Neural cell (in vitro differentiated cells): ENCODE measurements around the gene CPHXL2. TPM values are rescaled to one million over a fixed set of nuclear protein-coding genes. Genes with fewer than 3 reads are reported as not detected.

Experiments
- H2AFZ ChIP-seq: fragments of 200-600, 300-800 bp; sonication (generic), shearing (Covaris generic); 2 replicates; pipeline ENCODE4 v1.6.0; 2014; ENCODE audit warnings: low read depth, mild to moderate bottlenecking, antibody characterized with exemption, low read length, moderate library complexity
- H3F3A ChIP-seq: fragments of 200-600 bp; shearing (Covaris generic); 2 replicates; pipeline ENCODE4 v1.6.1; 2016; ENCODE audit warnings: mild to moderate bottlenecking, moderate library complexity, mixed read lengths, antibody characterized with exemption, low read length; ENCODE audit not compliant: insufficient read depth, poor library complexity, severe bottlenecking
- H3K27ac ChIP-seq: fragments of 200-600, 300-800 bp; sonication (generic), shearing (Covaris generic); 2 replicates; pipeline ENCODE4 v1.5.1; 2014; ENCODE audit warnings: mild to moderate bottlenecking, low read length, moderate library complexity
- H3K27me3 ChIP-seq: fragments of 300-800, 200-600 bp; sonication (generic), shearing (Covaris generic); 2 replicates; pipeline ENCODE4 v1.6.0; 2014; ENCODE audit warnings: mild to moderate bottlenecking, low read depth, low read length, moderate library complexity; ENCODE audit not compliant: insufficient read depth
- H3K36me3 ChIP-seq: fragments of 300-800, 200-600 bp; sonication (generic), shearing (Covaris generic); 2 replicates; pipeline ENCODE4 v1.5.1; 2014; ENCODE audit warnings: mild to moderate bottlenecking, antibody characterized with exemption, low read length, moderate library complexity; ENCODE audit not compliant: insufficient read depth
- H3K4me2 ChIP-seq: fragments of 300-800, 200-600 bp; sonication (generic), shearing (Covaris generic); 2 replicates; pipeline ENCODE4 v1.6.0; 2014; ENCODE audit warnings: mild to moderate bottlenecking, low read length
- H3K4me3 ChIP-seq: fragments of 300-800, 200-600 bp; sonication (generic), shearing (Covaris generic); 2 replicates; pipeline ENCODE4 v1.5.1; 2014; ENCODE audit warnings: mild to moderate bottlenecking, low read length, moderate library complexity
- H3K79me2 ChIP-seq: fragments of 200-600 bp; shearing (Covaris generic); replicated peaks from 2 replicates; pipeline ENCODE4 v1.6.0; 2014; ENCODE audit warnings: mild to moderate bottlenecking, low read length, moderate library complexity; ENCODE audit not compliant: insufficient read depth
- H3K9ac ChIP-seq: fragments of 300-800, 200-600 bp; sonication (generic), shearing (Covaris generic); 2 replicates; pipeline ENCODE4 v1.6.1; 2016; ENCODE audit warnings: mild to moderate bottlenecking, low read length, mixed read lengths
- H3K9me2 ChIP-seq: fragments of 200-600 bp; shearing (Covaris generic); 2 replicates; pipeline ENCODE4 v1.6.1; 2016; ENCODE audit warnings: mild to moderate bottlenecking, low read length, mixed read lengths; ENCODE audit not compliant: insufficient read depth
- H3K9me3 ChIP-seq: fragments of 200-600, 300-800 bp; sonication (generic), shearing (Covaris generic); 2 replicates; pipeline ENCODE4 v1.6.1; 2016; ENCODE audit warnings: mild to moderate bottlenecking, mixed run types, low read length, moderate library complexity, mixed read lengths
- H4K20me1 ChIP-seq: fragments of 200-600 bp; shearing (Covaris generic); 2 replicates; pipeline ENCODE4 v1.6.1; 2016; ENCODE audit warnings: mild to moderate bottlenecking, mixed run types; ENCODE audit not compliant: insufficient read depth
- EP300 ChIP-seq: fragments of 450-650 bp; conservative IDR thresholded peaks from 2 replicates; pipeline ENCODE4 v1.6.1; 2014; ENCODE audit warnings: antibody characterized with exemption, mild to moderate bottlenecking, moderate library complexity; ENCODE audit not compliant: poor library complexity, severe bottlenecking
- EZH2 ChIP-seq: fragments of 200-600, 300-800 bp; shearing (Covaris generic), sonication (generic); IDR thresholded peaks from 2 replicates; pipeline ENCODE4 v1.6.1; 2014; ENCODE audit warnings: antibody characterized with exemption, low read length, borderline replicate concordance, mild to moderate bottlenecking; ENCODE audit not compliant: insufficient read depth, poor library complexity, severe bottlenecking
- MXI1 ChIP-seq: fragments of 450-650 bp; conservative IDR thresholded peaks from 2 replicates; pipeline ENCODE4 v1.6.1; 2014; ENCODE audit warnings: antibody characterized with exemption, mild to moderate bottlenecking; ENCODE audit not compliant: poor library complexity, severe bottlenecking
- POLR2AphosphoS5 ChIP-seq: IDR thresholded peaks from 2 replicates; pipeline ENCODE4 v1.6.1; 2012
- RAD21 ChIP-seq: fragments of 450-650 bp; conservative IDR thresholded peaks from 2 replicates; pipeline ENCODE4 v1.6.1; 2014; ENCODE audit warnings: antibody characterized with exemption, mild to moderate bottlenecking, moderate library complexity
- SMC3 ChIP-seq: fragments of 450-650 bp; conservative IDR thresholded peaks from 2 replicates; pipeline ENCODE4 v1.6.1; 2014; ENCODE audit warnings: antibody characterized with exemption, mild to moderate bottlenecking, moderate library complexity; ENCODE audit not compliant: poor library complexity
- TAF1 ChIP-seq: IDR thresholded peaks from 2 replicates; pipeline ENCODE4 v1.6.1; 2012; ENCODE audit warnings: low read depth
- polyA plus RNA-seq: library from polyadenylated mRNA; depleted of rRNA; stranded (reverse); fragments of >200 nt; gene quantifications from 2 replicates; pipeline ENCODE4 v1.2.3, GENCODE V29; 2014
- TF ChIP-seq, protein P1 (sequence below): fragments of 450-650 bp; IDR thresholded peaks from 2 replicates; pipeline ENCODE4 v1.5.1; 2014; ENCODE audit warnings: antibody characterized with exemption, mild to moderate bottlenecking, moderate library complexity; ENCODE audit not compliant: poor library complexity, severe bottlenecking
- TF ChIP-seq, protein P2 (sequence below): IDR thresholded peaks from 2 replicates; pipeline ENCODE4 v1.6.1; 2012; ENCODE audit warnings: borderline replicate concordance

The CPHXL2 gene
- polyA plus RNA-seq, 1 donor from 2014 or later: not detected

DNA sequence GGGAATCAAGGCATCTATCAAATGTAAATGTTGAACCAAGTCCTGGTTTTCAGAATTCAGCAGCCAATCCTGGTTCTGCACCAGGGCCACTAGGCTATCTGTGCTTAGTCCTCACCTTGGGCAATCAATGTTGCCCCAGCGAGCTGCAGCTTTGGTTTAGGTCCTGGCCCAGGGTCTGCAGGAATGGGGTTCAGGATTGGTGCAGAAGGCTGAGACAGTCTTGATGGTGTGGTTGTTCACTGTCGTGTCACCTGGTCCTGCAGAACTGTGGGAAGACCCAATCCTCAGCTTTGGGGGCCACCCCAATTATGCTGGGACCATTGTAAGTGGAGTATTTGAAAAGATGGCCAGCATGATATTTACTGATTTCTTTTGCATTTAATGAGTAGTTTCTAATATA is 18.6 kb downstream of the CPHXL2 start:
- TF ChIP-seq EZH2 (no peak), MXI1 (no peak), EP300 (no peak), TAF1 (no peak), RAD21 (no peak), SMC3 (no peak), POLR2AphosphoS5 (no peak)
- TF ChIP-seq, protein P1, sequence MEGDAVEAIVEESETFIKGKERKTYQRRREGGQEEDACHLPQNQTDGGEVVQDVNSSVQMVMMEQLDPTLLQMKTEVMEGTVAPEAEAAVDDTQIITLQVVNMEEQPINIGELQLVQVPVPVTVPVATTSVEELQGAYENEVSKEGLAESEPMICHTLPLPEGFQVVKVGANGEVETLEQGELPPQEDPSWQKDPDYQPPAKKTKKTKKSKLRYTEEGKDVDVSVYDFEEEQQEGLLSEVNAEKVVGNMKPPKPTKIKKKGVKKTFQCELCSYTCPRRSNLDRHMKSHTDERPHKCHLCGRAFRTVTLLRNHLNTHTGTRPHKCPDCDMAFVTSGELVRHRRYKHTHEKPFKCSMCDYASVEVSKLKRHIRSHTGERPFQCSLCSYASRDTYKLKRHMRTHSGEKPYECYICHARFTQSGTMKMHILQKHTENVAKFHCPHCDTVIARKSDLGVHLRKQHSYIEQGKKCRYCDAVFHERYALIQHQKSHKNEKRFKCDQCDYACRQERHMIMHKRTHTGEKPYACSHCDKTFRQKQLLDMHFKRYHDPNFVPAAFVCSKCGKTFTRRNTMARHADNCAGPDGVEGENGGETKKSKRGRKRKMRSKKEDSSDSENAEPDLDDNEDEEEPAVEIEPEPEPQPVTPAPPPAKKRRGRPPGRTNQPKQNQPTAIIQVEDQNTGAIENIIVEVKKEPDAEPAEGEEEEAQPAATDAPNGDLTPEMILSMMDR: no peak
- TF ChIP-seq, protein P2, sequence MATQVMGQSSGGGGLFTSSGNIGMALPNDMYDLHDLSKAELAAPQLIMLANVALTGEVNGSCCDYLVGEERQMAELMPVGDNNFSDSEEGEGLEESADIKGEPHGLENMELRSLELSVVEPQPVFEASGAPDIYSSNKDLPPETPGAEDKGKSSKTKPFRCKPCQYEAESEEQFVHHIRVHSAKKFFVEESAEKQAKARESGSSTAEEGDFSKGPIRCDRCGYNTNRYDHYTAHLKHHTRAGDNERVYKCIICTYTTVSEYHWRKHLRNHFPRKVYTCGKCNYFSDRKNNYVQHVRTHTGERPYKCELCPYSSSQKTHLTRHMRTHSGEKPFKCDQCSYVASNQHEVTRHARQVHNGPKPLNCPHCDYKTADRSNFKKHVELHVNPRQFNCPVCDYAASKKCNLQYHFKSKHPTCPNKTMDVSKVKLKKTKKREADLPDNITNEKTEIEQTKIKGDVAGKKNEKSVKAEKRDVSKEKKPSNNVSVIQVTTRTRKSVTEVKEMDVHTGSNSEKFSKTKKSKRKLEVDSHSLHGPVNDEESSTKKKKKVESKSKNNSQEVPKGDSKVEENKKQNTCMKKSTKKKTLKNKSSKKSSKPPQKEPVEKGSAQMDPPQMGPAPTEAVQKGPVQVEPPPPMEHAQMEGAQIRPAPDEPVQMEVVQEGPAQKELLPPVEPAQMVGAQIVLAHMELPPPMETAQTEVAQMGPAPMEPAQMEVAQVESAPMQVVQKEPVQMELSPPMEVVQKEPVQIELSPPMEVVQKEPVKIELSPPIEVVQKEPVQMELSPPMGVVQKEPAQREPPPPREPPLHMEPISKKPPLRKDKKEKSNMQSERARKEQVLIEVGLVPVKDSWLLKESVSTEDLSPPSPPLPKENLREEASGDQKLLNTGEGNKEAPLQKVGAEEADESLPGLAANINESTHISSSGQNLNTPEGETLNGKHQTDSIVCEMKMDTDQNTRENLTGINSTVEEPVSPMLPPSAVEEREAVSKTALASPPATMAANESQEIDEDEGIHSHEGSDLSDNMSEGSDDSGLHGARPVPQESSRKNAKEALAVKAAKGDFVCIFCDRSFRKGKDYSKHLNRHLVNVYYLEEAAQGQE: no peak
- Histone ChIP-seq H3K4me2 (no peak overlapping the region), H3K27me3 (no peaks in the 10 kb centered on the region), H3K4me3 (no peak overlapping the region), H3K9ac (no peak overlapping the region), H3F3A (no peaks in the 10 kb centered on the region), H3K79me2 (peaks cover 23% of the 10 kb centered on the region), H3K27ac (no peak overlapping the region), H3K9me2 (no peaks in the 10 kb centered on the region), H4K20me1 (peaks cover 4% of the 10 kb centered on the region), H2AFZ (no peak overlapping the region), H3K9me3 (no peaks in the 10 kb centered on the region), H3K36me3 (peaks cover 7% of the 10 kb centered on the region)

DNA sequence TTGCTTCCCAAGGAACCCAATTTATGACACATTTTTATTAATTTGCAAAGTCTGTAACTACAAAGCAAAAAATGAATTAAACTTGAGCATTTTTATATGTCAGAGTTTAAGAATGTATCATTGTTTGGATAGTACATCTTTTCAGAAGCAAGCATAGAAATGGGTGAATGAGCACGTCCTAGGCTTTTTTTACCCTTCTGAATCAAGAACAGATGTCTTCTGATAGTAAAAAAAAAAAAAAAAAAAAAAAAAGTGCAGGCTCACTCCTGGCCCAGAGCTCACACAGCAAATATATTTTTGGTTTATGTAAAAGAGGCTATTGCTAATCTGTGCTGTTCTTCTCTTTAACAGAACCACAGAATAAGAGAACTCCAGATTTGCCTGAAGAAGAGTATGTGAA is 22.9 kb downstream of the CPHXL2 start:
- TF ChIP-seq RAD21: no peak
- no peak for TF ChIP-seq SMC3
- no peak for TF ChIP-seq MXI1
- TF ChIP-seq TAF1: no peak
- TF ChIP-seq, protein P1: no peak
- TF ChIP-seq EP300: no peak
- TF ChIP-seq EZH2: no peak
- H3K4me3 ChIP-seq: peak overlapping the region; percentile 87
- peaks cover 65% of the 10 kb centered on the region for H3K79me2 ChIP-seq
- H3K9me2 ChIP-seq: no peaks in the 10 kb centered on the region
- peaks cover 26% of the 10 kb centered on the region for H4K20me1 ChIP-seq
- no peak overlapping the region for H2AFZ ChIP-seq
- peaks cover 3% of the 10 kb centered on the region for H3F3A ChIP-seq
- no peak overlapping the region for H3K4me2 ChIP-seq
- H3K9ac ChIP-seq: no peak overlapping the region
- no peak overlapping the region for H3K27ac ChIP-seq
- no peaks in the 10 kb centered on the region for H3K9me3 ChIP-seq
- H3K36me3 ChIP-seq: peaks cover 7% of the 10 kb centered on the region
- no peaks in the 10 kb centered on the region for H3K27me3 ChIP-seq
